GM18909 (cell line): ENCODE results near the gene NXF1.
A peak's percentile ranks its signal among the peaks of the same experiment; 100 is the strongest.
"Not testable (repeated sequence)": the region's sequence is repeated elsewhere in the genome, so short reads cannot be mapped to it uniquely, and the experiment has no call there.

ENCODE experiments used
- ATAC-seq: cut with Tn5 transposase; IDR thresholded peaks from one replicate; pipeline ENCODE4 v1.9.1; 2021; ENCODE audit warnings: mild to moderate bottlenecking; ENCODE audit not compliant: unreplicated experiment, poor library complexity

NXF1 gene

DNA sequence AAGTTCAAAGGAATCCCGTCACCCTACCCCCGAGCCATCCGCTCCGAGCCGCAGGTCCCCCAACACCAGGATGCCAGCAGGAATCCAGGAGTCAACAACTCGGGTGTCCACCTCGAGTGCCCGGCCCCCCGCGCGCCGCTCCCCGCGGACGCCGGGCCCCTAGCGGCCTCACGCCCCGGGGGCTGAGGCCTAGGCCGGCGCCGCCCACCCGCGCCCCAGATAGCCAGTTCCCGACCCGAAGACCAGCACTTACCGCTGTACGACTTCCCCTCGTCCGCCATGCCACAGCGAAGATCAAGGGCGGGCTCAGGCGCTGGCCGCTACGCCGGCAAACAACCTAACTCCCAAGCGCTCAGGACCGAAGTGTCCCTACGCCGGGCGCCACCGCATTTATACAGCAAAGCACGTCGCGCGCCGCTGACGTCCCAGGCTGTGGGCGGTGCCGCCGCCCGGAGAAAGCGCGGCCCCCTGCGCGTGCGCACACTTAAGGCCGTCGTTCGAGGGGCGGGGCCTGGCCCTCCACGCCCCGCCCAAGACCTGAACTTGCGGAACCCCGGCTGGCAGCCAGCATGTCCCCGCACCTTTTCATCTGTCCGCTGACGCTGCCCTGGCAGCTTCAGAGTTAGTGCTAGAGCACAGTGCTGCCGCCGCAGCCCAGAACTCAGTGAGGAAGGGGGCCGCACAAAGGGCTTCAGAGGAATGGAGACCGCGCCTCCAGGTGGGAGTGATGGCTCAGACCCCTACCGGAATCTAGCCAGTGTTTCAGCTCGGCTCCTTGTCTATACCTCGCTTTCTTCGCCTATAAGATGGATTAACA is at the start of gene NXF1:
TSS of gene NXF1 (minus strand) at position 365 of the 817 bp plus-strand sequence. CDS start at position 281, 84 bp downstream.
- peak; percentile 83 for ATAC-seq

DNA sequence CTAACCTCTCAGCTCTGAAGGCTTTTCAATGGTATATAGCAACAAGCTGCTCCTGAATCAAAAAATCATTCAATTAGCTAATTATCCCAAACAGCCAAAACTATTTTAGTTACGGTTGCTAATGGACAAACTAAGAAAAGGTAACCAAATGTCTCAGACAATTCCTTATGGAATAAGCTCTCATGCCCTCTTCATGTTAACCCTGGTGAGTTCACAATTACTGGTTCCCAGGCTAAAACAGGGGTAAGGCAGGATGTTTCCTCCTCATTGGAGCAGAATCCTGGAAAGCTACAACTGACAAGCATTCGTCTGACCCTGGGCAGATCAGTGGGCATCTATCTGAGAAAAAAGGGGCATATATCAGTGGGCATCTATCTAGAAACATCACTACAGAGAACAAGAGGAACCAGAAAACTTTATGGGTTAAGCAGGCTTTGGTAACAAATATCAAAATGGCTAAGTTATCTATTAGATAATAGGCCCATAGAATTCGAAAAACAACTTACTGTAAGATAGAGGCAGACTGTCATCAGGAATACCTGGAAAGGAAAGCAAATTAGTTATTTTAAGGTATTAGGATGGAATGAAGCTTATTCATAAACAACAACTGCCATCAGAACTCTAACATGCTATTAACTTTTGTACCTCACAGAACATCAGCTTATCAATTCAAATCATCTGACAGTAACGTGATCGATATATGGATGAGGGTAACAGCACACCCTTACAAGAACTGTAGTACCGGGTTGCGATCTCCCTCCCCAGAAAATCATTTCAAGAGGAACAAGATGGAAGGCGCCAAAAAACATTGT is 49.0 kb upstream of the NXF1 start:
- ATAC-seq = no peak

DNA sequence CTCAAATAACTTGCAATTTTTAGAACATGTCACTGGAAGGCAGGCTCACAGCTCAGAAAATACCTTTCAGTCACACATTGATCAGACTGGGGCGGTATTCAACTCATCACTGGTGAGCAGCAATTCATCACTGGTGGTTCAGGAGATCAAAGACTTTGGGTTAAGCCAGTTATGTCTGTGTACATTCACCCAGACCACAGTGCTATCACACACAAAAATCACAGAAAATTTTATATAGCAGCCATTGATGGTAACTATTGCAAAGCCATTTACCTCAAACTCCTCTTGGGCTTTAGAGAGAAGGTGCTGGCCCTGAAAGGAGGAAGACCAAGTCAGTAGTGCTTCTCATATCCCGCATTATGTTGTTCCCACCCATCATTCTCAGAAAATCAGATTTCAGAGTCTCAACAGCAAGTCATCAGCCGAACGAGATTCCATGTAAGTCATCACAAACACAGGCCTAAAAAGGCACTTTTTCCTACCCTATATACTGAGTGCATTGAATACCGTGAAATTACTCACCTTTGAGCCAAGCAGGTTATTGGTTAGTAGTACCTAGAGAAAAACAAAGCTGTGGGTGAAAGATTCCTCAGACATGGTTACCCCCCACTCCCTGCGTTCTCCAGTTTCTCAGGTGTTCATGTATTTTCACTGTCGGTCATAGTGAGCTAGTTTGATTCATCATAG is 48.2 kb upstream of the NXF1 start:
- ATAC-seq = no peak

DNA sequence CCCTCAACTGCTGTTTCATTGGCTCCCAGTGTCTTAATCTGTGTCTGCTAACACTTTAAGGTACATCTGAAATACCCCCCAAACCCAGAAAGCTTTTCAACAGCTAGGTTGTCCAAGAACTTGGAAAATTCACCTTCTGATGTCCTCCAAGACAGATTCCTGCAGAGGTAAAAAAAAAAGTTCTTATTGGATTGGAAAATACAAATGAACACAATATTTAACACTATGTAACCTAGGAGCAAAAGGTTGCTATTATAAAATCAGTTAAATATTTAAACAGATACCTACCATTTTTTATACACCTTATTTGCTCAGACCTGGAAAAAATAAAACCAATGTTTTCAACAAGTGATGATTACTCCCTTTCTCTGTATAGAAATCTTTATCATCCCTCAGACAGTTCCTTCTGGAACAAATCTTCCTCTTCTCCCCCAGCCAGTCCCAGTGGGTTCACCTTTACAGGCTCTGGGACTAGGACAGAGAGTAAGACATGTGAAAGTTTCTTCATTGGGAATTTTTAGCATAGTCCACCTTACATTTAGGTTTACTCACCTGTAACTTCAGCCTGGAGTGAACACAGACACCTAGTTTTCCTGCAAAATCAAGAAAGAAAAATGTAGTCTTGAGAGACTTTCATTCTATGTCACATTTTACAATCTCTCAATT is 47.4 kb upstream of the NXF1 start:
- no peak for ATAC-seq

DNA sequence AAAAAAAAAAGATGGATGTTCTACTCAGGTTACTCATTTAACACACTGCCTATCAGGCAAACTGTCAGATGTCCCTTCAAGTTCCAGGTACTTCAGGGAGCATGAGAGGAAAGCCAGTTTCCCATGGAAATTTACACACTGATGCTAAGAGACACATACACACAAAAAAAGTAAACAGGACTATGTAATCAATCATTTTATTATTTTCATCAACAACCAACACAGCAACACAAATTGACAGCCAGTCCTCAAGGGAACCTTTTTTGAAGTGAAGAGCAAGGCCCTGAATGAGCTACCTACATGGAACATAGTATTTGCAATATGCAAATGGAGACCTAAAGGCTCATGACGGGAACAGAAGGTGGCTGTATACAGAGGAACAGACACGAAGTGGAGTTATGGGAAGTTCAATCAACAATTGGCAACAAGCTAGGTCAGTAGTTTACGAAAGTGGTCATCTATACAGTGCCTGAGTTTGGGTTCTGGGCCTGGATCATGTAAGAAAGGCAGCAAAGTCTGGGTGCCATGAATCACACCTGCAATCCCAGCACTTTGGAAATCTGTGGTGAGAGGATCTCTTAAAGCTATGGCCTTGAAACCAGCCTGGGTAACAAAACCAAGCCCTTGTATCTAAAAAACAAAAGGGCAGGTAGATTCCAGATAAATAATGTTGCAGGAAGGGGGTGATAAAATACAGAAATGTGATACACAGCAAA is 46.7 kb upstream of the NXF1 start:
- ATAC-seq = no peak

DNA sequence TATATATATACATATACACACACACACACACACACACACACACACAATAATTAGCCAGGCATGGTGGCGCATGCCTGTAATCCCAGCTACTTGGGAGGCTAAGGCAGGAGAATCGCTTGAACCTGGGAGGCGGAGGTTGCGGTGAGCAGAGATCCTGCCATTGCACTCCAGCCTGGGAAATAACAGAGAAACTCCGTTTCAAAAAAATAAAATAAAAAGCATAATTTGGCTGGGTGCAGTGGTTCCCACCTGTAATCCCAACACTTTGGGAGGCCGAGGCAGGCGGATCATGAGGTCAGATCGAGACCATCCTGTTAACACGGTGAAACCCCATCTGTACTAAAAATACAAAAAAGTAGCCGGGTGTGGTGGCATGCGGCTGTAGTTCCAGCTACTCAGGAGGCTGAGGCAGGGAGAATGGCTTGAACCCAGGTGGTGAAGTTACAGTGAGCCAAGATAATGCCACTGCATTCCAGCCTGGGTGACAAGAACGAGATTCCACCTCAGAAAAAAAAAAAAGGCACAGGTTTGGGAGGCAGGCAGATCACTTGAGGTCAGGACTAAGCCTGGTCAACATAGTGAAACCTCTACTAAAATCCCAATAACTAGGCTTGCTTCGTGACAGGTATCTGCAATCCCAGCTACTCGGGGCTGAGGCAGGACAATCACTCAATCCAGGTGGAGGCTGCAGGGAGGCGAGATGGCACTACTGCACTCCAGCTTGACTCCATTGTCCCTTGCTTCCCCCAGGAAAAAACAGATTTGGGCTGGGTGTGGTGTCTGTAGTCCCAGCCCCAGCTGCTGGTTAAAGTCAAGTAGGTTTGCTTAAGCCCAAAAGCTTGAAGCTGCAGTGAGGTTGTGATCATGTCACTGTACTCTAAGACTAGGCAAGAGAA is 45.9 kb upstream of the NXF1 start:
- ATAC-seq = no peak

DNA sequence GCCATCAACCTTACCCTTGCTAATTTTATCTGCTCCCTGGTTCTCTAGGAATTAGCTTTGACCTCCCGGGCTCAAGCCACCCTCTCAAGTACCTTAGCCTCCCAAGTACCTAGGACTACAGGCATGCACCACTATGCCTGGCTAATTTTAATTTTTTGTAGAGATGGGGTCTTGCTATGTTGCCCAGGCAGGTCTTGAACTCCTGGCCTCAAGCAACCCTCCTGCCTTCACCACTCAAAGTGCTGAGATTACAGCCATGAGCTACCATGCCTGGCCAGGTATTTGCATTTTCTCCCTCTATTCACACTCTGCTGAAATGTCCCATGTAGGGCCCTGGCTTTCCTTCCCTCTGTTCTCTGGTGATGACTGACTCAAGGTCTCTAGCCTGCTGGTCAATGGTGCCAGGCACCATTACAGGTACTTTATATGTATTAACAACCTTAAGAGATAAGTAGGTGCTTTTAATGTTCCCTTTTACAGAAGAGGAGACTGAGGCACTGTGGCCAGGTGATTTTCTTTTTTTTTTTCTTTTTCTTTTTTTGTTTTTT is 42.6 kb upstream of the NXF1 start:
- ATAC-seq = no peak

DNA sequence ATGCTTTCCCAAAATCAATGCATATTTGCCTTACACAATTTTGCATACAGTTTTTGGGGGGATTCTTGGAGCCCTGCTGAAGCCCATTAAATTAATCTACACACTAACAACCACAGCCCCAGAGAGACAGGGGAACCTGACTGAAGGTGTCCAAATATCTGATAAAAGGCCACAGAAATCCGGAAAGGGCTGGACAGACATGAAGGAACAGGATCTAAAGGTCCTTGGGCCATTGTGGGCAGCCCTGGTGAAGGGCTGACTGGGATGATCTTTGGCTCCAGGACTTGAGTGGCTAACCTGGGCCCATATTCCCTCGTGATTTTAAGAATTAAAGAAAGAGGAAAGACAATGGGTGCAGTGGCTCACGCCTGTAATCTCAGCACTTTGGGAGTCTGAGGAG is 40.9 kb upstream of the NXF1 start:
- ATAC-seq = no peak

DNA sequence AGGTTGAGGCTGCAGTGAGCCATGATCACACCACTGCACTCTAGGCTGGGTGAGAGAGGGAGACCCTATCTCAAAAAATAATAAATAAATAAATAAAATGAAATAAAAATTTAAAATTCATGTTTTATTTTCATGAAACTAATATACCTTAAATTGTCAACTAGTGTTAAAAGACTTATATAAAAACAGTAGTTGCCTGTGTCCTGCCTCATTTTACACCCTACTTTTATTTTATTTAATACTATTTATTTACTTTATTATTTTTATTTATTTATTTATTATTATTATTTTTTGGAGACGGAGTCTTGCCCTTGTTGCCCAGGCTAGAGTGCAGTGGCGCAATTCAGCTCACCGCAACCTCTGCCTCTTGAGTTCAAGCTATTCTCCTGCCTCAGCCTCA is 38.9 kb upstream of the NXF1 start:
- no peak for ATAC-seq

DNA sequence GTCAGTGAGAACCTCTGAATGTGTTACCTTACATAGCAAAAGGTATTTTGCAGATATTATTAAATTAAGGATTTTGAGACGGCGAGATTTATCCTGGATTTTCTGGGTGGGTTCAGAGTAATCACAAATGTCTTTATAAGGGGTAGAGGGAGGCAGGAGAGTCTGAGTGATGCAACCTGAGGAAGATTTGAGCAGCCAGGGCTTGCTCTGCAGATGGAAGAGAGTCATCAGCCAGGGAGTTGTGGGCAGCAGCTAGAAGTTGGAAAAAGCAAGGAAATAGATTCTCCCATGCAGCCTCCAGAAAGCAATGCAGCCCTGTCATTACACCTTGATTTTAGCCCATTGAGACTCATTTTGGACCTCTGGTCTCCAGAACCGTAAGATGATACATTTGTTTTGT is 38.2 kb upstream of the NXF1 start:
- ATAC-seq = no peak

DNA sequence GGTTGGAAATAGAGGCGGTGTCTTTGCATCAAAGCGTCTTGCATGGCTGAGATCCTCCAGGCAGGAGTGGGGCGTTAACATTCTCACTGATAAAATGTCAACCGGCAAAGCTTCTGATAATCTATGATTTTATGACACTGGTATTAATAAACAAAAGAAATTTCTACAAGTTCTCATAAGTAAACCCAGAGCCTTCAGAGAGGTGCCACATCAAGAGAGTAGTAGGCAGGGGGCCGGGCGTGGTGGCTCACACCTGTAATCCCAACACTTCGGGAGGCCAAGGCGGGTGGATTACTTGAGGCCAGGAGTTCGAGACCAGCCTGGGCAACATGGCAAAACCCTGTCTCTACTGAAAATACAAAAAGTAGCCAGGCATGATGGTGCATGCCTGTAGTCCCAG is 37.7 kb upstream of the NXF1 start:
- not testable (repeated sequence) for ATAC-seq

DNA sequence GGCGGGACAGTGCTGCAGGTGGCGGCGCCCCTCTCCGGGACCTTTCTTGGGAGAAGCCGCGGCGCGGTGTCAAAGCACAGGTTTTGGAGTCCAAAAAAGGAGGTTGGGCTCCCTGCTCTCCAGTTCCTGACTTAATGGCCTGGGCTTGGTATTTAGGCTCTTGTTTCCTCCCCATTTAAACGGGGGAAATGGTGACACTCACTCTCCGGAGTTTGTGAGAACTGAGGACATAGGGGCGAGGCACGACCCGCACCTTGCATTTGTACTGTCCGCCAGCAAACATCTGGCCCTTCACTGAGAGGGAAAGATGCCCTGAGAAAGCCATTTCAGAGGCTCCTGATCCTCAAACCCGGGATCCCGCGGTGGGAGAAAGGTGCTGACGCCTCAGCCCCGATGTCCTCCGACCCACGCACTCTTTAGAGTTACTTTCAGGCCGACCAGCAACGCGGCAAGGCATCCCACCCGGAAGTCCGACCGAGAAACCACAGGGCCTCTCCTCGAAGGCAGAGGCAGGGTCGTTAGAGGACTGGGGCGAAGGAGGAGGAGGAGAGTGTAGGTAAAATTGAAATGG is 37.0 kb upstream of the NXF1 start:
- no peak for ATAC-seq

DNA sequence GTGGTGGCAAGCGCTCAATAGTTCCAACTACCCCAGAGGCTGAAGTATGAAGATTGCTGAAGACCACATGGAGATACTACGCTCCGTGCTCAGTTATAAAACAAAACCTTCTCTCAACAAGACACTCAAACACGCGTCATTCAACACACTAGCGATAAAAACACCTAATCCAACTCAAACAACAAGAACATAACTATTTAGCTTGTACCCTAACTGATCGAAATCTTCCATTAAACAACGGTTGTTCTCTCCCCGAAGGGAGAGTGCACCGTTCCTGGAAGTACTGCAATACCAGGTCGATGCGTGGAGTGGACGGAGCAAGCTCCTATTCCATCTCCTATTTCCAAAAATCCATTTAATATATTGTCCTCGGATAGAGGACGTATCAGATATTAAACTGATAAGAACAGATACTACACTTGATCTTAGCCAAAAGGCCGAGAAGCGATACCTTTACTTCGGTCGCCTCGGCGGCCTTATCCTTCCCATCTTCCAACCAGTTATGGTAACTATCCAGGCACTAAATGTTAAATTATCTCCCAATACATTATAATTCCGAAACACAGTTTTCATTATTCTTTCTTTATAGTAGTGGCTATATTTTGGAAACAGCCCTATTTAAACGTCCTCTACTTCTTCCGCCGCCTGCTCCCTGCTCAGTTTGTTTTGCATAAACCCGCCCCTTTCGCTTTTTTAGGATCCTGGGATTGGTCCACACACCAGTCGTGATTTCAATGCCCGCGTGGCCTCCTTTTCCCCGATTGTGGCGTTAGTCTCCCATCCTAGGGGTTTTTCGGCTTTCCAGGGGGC is 36.3 kb upstream of the NXF1 start:
- peak; percentile 61 for ATAC-seq

DNA sequence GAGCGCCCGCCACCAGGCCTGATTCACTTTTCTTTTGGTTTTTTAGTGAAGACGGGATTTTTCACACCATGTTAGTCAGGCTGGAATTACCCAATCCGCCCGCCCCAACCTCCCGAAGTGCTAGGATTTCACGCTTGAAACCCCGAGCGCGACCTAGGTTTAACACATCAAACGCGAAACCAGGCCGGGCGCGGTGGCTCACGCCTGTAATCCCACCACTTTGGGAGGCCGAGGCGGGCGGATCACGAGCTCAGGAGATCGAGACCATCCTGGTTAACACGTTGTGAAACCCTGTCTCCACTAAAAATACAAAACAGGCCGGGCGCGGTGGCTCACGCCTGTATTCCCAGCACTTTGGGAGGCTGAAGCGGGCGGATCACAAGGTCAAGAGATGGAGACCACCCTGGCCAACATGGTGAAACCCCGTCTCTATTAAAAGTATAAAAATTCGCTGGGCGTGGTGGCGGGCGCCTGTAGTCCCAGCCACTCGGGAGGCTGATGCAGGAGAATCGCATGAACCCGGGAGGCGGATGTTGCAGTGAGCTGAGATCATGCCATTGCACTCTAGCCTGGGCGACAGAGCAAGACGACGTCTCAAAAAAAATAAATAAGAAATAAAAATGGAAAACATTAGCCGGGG is 35.6 kb upstream of the NXF1 start:
- peak; percentile 3 for ATAC-seq

DNA sequence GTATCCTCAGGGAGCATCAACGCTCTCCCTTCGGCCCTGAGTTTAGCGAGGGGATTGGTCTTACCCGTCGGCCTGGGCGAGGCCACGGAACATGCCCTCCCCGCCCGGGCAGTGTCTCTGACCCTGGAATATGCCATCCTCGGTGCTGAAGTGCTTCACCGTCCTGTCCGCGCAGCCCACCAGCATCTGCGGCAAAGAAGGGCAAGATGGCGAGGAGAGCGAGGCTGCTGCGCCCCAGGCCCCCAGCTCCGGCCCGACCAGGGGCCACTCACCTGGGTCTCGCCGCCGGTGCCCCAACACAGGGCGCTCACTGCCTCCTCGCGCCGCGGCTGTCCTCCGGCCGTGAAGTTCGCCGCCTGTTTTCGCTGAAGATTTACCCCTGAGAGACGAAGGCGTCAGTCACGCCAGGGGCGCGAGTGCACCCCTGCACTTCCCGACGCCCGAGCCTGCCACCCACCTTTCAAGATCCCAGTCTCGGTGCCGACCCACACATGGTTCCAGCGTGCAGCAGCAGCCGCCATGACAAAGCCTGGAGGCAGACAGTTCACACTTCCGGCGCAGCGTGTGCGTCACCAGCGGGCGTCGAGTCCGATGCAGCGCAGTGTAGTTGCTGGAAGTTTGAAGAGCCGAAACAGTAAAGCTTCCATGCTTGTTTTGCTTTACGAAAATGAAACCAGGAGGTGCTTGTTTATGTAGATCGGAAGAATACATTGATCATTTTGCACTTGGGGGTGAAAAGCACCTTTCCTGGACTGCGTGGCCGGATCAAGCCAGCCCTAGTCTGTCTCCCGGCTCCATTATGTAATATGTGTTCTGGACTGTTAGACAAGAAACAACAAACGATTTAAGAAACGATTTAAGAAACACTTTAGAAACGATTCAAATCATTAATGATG is 34.1 kb upstream of the NXF1 start, which contains the start of gene WDR74:
TSS of gene WDR74 (minus strand) at position 541 of the 896 bp plus-strand sequence. CDS start at position 521, 20 bp downstream.
- peak; percentile 55 for ATAC-seq

DNA sequence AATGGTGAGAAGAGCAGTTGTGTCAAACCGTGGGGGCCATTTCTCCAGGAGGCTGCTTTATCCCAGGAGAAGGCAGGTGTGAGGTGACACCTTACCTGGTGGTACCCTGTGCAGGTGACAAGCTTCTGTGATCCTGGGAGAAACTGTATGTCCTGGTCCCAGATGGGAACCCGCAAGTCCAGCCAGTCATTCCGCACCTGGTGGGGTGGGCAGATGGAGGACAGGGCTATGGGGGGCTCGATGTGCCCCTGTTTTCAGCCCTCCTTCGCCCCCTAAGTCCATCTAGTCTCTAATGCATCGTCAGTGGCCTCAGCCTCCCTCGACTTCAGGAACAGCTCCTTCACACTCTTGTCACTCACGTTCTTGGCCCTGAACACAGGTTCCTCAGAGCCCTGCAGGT is 30.1 kb upstream of the NXF1 start:
- no peak for ATAC-seq
